Activated CD4-positive, alpha-beta T cell treated with anti-CD3 and anti-CD28 coated beads, Interleukin-2, Interleukin-6, amounts not matched to agents 100 ng/mL and 50 ng/mL, durations not matched to agents 16 hours and 8 hours (primary cell): ENCODE results near the gene LAMB4.

Experiments
- DNase-seq: peaks from one replicate; pipeline ENCODE4 v3.0.0-alpha.2; 2020

LAMB4 gene

GRCh38 chr7:108009873-108010272, 120.3 kb downstream of the LAMB4 start:
- no peak for DNase-seq

GRCh38 chr7:108008827-108009226, 121.3 kb downstream of the LAMB4 start:
- DNase-seq = no peak

- DNase-seq = no peak
These were observed 121.9 kb downstream of the LAMB4 start for GRCh38 chr7:108008240-108008639.

GRCh38 chr7:108007762-108008161, 122.4 kb downstream of the LAMB4 start:
- DNase-seq = no peak

GRCh38 chr7:108007261-108007660, 122.9 kb downstream of the LAMB4 start:
- DNase-seq = no peak

- no peak for DNase-seq
These were observed 125.7 kb downstream of the LAMB4 start for GRCh38 chr7:108004220-108005142.

- no peak for DNase-seq
These were observed 126.6 kb downstream of the LAMB4 start for GRCh38 chr7:108003599-108003935.

GRCh38 chr7:108002726-108003598, 127.2 kb downstream of the LAMB4 start, which contains the start of gene LAMB1:
Gene LAMB1 (minus strand): TSS chr7:108003161. CDS start chr7:108002885, 276 bp downstream.
- no peak for DNase-seq

- DNase-seq = no peak
These were observed 128.1 kb downstream of the LAMB4 start for GRCh38 chr7:108001764-108002725.

- no peak for DNase-seq
These were observed 129.0 kb downstream of the LAMB4 start for GRCh38 chr7:108000875-108001763.

- no peak for DNase-seq
These were observed 130.2 kb downstream of the LAMB4 start for GRCh38 chr7:107999779-108000560.

GRCh38 chr7:107998660-107999480, 131.3 kb downstream of the LAMB4 start:
- DNase-seq = no peak

GRCh38 chr7:107998150-107998549, 132.0 kb downstream of the LAMB4 start:
- DNase-seq = no peak

GRCh38 chr7:107996072-107996882, 133.9 kb downstream of the LAMB4 start:
- no peak for DNase-seq

- no peak for DNase-seq
These were observed 134.7 kb downstream of the LAMB4 start for GRCh38 chr7:107995184-107996071.

- DNase-seq = no peak
These were observed 135.6 kb downstream of the LAMB4 start for GRCh38 chr7:107994421-107995030.

GRCh38 chr7:107993891-107994291, 136.3 kb downstream of the LAMB4 start:
- DNase-seq = no peak
